Measurements from ENCODE around the gene SCN10A.

SCN10A gene

GRCh38 chr3:38650248-38650951, 165.6 kb downstream of the SCN10A start:
- DNase-seq: no peak

- peak in 4 of 5 donors; percentile 26 to 54 (median 28) for DNase-seq
Observed at GRCh38 chr3:38649500-38650247, 166.3 kb downstream of the SCN10A start, which contains the start of gene SCN5A. Gene SCN5A (minus strand): TSS chr3:38649687. CDS start chr3:38633307, 16,380 bp downstream.

- DNase-seq: no peak
Observed at GRCh38 chr3:38648659-38649499, 167.1 kb downstream of the SCN10A start.

GRCh38 chr3:38648024-38648658, 167.9 kb downstream of the SCN10A start:
- DNase-seq: no peak

GRCh38 chr3:38647217-38647970, 168.6 kb downstream of the SCN10A start:
- DNase-seq: no peak
